DOHH2 (cell line): ENCODE data around the gene TGM2.

Experiments
- H3F3A ChIP-seq: fragments of 200-600 bp; sonication (generic), shearing (Covaris generic); 2 replicates; pipeline ENCODE4 v1.6.0; 2016; ENCODE audit warnings: antibody characterized with exemption, mild to moderate bottlenecking; ENCODE audit not compliant: control insufficient read depth, insufficient read depth
- H3K27ac ChIP-seq: fragments of 200-600 bp; sonication (generic); 2 replicates; pipeline ENCODE4 v1.5.1; 2014; ENCODE audit warnings: low read depth, mild to moderate bottlenecking, low read length, moderate library complexity
- H3K27me3 ChIP-seq: fragments of 200-600 bp; sonication (generic); 2 replicates; pipeline ENCODE4 v1.6.1; 2014; ENCODE audit warnings: mild to moderate bottlenecking, low read length, mixed read lengths; ENCODE audit not compliant: control insufficient read depth
- H3K36me3 ChIP-seq: fragments of 200-600 bp; sonication (generic); 2 replicates; pipeline ENCODE4 v1.6.1; 2014; ENCODE audit warnings: mild to moderate bottlenecking, low read length, moderate library complexity, mixed read lengths; ENCODE audit not compliant: control insufficient read depth
- H3K4me1 ChIP-seq: fragments of 200-600 bp; sonication (generic); 2 replicates; pipeline ENCODE4 v1.6.1; 2014; ENCODE audit warnings: mild to moderate bottlenecking, low read length, mixed read lengths; ENCODE audit not compliant: control insufficient read depth
- H3K4me2 ChIP-seq: fragments of 200-600 bp; sonication (generic); 2 replicates; pipeline ENCODE4 v1.6.0; 2014; ENCODE audit warnings: mild to moderate bottlenecking, low read length, moderate library complexity
- H3K4me3 ChIP-seq: fragments of 200-600 bp; sonication (generic); 2 replicates; pipeline ENCODE4 v1.5.1; 2014; ENCODE audit warnings: mild to moderate bottlenecking, low read length, mixed read lengths
- H3K79me2 ChIP-seq: fragments of 200-600 bp; sonication (generic); 2 replicates; pipeline ENCODE4 v1.6.1; 2014; ENCODE audit warnings: mild to moderate bottlenecking, low read length, mixed read lengths; ENCODE audit not compliant: control insufficient read depth
- H3K9me2 ChIP-seq: fragments of 200-600 bp; sonication (generic); replicated peaks from 2 replicates; pipeline ENCODE4 v1.6.1; 2014; ENCODE audit warnings: mild to moderate bottlenecking, low read length, mixed read lengths; ENCODE audit not compliant: control insufficient read depth
- H3K9me3 ChIP-seq: fragments of 200-600 bp; sonication (generic); 2 replicates; pipeline ENCODE4 v1.6.1; 2014; ENCODE audit warnings: antibody characterized with exemption, low read length, mixed read lengths; ENCODE audit not compliant: control insufficient read depth, insufficient read depth
- H4K20me1 ChIP-seq: fragments of 200-600 bp; sonication (generic); 2 replicates; pipeline ENCODE4 v1.6.0; 2014; ENCODE audit warnings: low read depth, mild to moderate bottlenecking, antibody characterized with exemption, low read length, moderate library complexity; ENCODE audit not compliant: control insufficient read depth, insufficient read depth
- EZH2phosphoT487 ChIP-seq: fragments of 200-600 bp; sonication (generic); IDR thresholded peaks from 2 replicates; pipeline ENCODE4 v1.6.1; 2017; ENCODE audit warnings: borderline replicate concordance, mild to moderate bottlenecking, antibody characterized with exemption, low read length, moderate library complexity, mixed read lengths
- TF ChIP-seq, protein P1 (sequence below): fragments of 200-600 bp; sonication (generic); IDR thresholded peaks from one replicate; pipeline ENCODE4 v1.5.1; 2014; ENCODE audit warnings: antibody characterized with exemption, mild to moderate bottlenecking, low read depth, low read length; ENCODE audit not compliant: poor library complexity, severe bottlenecking

TGM2 gene

DNA sequence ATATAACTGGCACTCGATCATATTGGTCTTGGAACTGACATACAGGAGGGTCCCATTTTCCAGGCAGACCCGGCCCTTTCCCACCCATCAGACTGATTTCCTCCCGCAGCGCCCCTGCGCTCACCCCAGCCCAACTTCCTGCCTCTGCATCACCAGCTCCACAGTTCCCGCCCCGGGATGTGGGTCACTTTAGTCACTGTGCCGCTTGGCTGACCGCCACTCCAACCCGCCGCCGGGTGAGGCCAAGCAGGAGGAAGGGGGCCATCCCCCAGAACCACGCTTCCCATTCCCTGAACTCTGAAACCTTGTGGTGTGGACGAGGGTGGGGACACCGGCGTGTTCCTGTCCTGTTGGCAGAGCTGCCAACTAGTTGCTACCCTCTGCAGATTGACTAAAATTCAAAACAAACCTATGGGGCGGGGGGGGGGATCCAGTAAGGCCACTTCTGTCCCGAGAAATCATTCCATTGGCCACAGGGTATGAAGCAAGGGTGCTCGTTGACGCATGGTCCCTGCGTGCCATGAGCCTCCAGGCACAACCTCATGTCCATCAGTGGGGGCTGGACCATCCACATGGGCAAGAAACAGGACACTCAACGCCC lies 12.3 kb downstream of the TGM2 start:
- Histone ChIP-seq H3K4me3 (no peak overlapping the region), H3K27ac (no peak overlapping the region), H3K27me3 (peaks cover 6% of the 10 kb centered on the region), H3K79me2 (no peaks in the 10 kb centered on the region), H3K36me3 (no peaks in the 10 kb centered on the region), H3K9me2 (no peaks in the 10 kb centered on the region), H3F3A (no peaks in the 10 kb centered on the region), H4K20me1 (no peaks in the 10 kb centered on the region), H3K4me2 (no peak overlapping the region), H3K4me1 (no peaks in the 10 kb centered on the region), H3K9me3 (no peaks in the 10 kb centered on the region)
- no peak for TF ChIP-seq EZH2phosphoT487
- TF ChIP-seq, protein P1, sequence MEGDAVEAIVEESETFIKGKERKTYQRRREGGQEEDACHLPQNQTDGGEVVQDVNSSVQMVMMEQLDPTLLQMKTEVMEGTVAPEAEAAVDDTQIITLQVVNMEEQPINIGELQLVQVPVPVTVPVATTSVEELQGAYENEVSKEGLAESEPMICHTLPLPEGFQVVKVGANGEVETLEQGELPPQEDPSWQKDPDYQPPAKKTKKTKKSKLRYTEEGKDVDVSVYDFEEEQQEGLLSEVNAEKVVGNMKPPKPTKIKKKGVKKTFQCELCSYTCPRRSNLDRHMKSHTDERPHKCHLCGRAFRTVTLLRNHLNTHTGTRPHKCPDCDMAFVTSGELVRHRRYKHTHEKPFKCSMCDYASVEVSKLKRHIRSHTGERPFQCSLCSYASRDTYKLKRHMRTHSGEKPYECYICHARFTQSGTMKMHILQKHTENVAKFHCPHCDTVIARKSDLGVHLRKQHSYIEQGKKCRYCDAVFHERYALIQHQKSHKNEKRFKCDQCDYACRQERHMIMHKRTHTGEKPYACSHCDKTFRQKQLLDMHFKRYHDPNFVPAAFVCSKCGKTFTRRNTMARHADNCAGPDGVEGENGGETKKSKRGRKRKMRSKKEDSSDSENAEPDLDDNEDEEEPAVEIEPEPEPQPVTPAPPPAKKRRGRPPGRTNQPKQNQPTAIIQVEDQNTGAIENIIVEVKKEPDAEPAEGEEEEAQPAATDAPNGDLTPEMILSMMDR: no peak

DNA sequence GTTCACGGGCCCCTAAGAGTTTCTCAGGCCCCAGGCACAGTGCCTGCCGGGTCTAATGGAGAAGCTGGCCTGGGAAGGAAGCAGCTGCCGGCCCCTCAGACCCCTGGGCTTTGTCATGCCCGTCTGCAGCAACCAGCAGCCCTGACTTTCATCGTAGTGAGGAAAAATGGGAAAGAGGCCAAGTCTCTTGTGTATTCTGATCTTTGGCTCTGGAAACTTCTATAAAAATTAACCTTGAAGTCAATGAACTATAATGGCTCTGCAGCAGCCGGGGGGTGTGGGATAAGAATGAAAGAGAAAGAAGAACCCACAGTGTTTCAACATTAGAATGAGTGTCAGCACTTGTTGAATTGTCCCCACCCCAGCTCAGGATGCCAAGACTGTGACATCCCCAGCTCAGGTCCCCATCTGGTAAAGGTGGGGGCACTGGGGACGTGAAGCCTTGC lies 12.9 kb downstream of the TGM2 start:
- Histone ChIP-seq H3K4me3 (no peak overlapping the region), H3F3A (no peaks in the 10 kb centered on the region), H3K4me2 (no peak overlapping the region), H3K79me2 (no peaks in the 10 kb centered on the region), H3K36me3 (no peaks in the 10 kb centered on the region), H3K4me1 (no peaks in the 10 kb centered on the region), H3K27ac (no peak overlapping the region), H3K9me3 (no peaks in the 10 kb centered on the region), H3K9me2 (no peaks in the 10 kb centered on the region), H3K27me3 (peaks cover 6% of the 10 kb centered on the region), H4K20me1 (no peaks in the 10 kb centered on the region)
- no peak for TF ChIP-seq EZH2phosphoT487
- TF ChIP-seq, protein P1: no peak

GRCh38 chr20:38151455-38151854 lies 13.6 kb downstream of the TGM2 start:
- H3K4me3 ChIP-seq: no peak overlapping the region
- H4K20me1 ChIP-seq: no peaks in the 10 kb centered on the region
- H3K4me1 ChIP-seq: no peaks in the 10 kb centered on the region
- H3K27ac ChIP-seq: no peak overlapping the region
- H3F3A ChIP-seq: no peaks in the 10 kb centered on the region
- no peak overlapping the region for H3K4me2 ChIP-seq
- no peaks in the 10 kb centered on the region for H3K9me3 ChIP-seq
- H3K79me2 ChIP-seq: no peaks in the 10 kb centered on the region
- no peaks in the 10 kb centered on the region for H3K36me3 ChIP-seq
- H3K27me3 ChIP-seq: peaks cover 6% of the 10 kb centered on the region
- TF ChIP-seq, protein P1: no peak
- TF ChIP-seq EZH2phosphoT487: no peak
- no peaks in the 10 kb centered on the region for H3K9me2 ChIP-seq
